CD4-positive, alpha-beta T cell treated with Interleukin-6 for 4 hours (primary cell): Measurements from ENCODE around the gene RAB20.
"Not testable (repeated sequence)": the region's sequence is repeated elsewhere in the genome, so short reads cannot be mapped to it uniquely, and the experiment has no call there.

Experiments used
- DNase-seq: peaks from one replicate; pipeline ENCODE4 v3.0.0-alpha.2; 2020; ENCODE audit warnings: mixed read lengths

Gene RAB20

GRCh38 chr13:110507678-110508381 lies 53.7 kb downstream of the RAB20 start:
- DNase-seq = no peak

GRCh38 chr13:110506859-110507566 lies 54.5 kb downstream of the RAB20 start:
- DNase-seq = no peak

GRCh38 chr13:110506396-110506795 lies 55.1 kb downstream of the RAB20 start:
- DNase-seq = no peak

GRCh38 chr13:110505594-110505993 lies 55.9 kb downstream of the RAB20 start:
- no peak for DNase-seq

GRCh38 chr13:110503979-110504499 lies 57.5 kb downstream of the RAB20 start:
- DNase-seq = no peak

- no peak for DNase-seq
These were observed 58.3 kb downstream of the RAB20 start for GRCh38 chr13:110503037-110503901.

GRCh38 chr13:110501188-110501587 lies 60.3 kb downstream of the RAB20 start:
- no peak for DNase-seq

- DNase-seq = no peak
These were observed 61.2 kb downstream of the RAB20 start for GRCh38 chr13:110500341-110500740.

GRCh38 chr13:110499621-110500281 lies 61.8 kb downstream of the RAB20 start:
- no peak for DNase-seq

GRCh38 chr13:110498765-110499164 lies 62.8 kb downstream of the RAB20 start:
- no peak for DNase-seq

- no peak for DNase-seq
These were observed 63.2 kb downstream of the RAB20 start for GRCh38 chr13:110498327-110498726.

GRCh38 chr13:110497896-110498295 lies 63.6 kb downstream of the RAB20 start:
- DNase-seq = not testable (repeated sequence)

- DNase-seq = no peak
These were observed 64.5 kb downstream of the RAB20 start for GRCh38 chr13:110497003-110497402.

- no peak for DNase-seq
These were observed 65.2 kb downstream of the RAB20 start for GRCh38 chr13:110496281-110496680.

- DNase-seq = no peak
These were observed 65.6 kb downstream of the RAB20 start for GRCh38 chr13:110495881-110496280.

- DNase-seq = no peak
These were observed 66.1 kb downstream of the RAB20 start for GRCh38 chr13:110495376-110495775.

- DNase-seq = no peak
These were observed 67.9 kb downstream of the RAB20 start for GRCh38 chr13:110493613-110494012.

GRCh38 chr13:110492679-110493593 lies 68.6 kb downstream of the RAB20 start:
- no peak for DNase-seq

GRCh38 chr13:110491869-110492678 lies 69.4 kb downstream of the RAB20 start:
- DNase-seq = no peak

GRCh38 chr13:110490009-110490770 lies 71.3 kb downstream of the RAB20 start:
- no peak for DNase-seq
